ENCODE measurements around the gene F5. TPM values are rescaled to one million over a fixed set of nuclear protein-coding genes. Genes with fewer than 3 reads are reported as not detected.

The F5 gene
- total and polyA plus RNA-seq, 9 of the 15 experiments (the other 6 are each of a cell fraction or from before 2014, with no cell fraction given): 0.03 to 0.13 TPM; not detected in 7

DNA sequence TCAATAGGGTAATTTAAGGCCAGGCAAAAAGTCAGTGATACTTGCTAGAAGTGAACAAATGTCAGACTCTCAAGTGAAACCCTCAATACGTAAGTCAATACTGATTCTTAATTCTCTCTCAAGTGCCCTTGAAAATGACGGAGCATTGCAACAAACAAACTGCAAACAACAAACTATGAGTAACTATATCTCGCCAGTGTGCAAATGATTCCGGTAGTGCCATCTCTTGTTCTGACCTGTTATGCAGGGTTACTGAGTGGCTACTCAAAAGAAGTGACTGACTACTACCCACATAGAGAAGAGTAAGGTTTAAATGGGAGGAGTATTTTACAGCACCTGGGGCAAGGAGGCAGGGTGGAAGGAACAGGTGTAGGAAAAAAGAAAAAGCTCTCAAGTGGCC is 102.2 kb downstream of the F5 start (continued):
- TF ChIP-seq, protein P1, sequence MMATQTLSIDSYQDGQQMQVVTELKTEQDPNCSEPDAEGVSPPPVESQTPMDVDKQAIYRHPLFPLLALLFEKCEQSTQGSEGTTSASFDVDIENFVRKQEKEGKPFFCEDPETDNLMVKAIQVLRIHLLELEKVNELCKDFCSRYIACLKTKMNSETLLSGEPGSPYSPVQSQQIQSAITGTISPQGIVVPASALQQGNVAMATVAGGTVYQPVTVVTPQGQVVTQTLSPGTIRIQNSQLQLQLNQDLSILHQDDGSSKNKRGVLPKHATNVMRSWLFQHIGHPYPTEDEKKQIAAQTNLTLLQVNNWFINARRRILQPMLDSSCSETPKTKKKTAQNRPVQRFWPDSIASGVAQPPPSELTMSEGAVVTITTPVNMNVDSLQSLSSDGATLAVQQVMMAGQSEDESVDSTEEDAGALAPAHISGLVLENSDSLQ (IDR thresholded peaks at IDR 0.05): no peak
- TF ChIP-seq SRF (CRISPR knock-in tag; IDR thresholded peaks at IDR 0.05) (0 out of 4 replicates have a peak, but pooled peaks of 1 of the 2 experiments have one; percentile 13), IRF2 (CRISPR knock-in tag; IDR thresholded peaks at IDR 0.05) (no peak), ELF2 (CRISPR knock-in tag; IDR thresholded peaks at IDR 0.05) (no peak), HIVEP1 (CRISPR knock-in tag; IDR thresholded peaks at IDR 0.05) (no peak), HNRNPLL (IDR thresholded peaks at IDR 0.05; ENCODE audit: low read depth, low read length, poor library complexity, severe bottlenecking) (no peak), ZBTB1 (CRISPR knock-in tag; IDR thresholded peaks at IDR 0.05; ENCODE audit: borderline replicate concordance, low read depth) (no peak), ZNF354B (CRISPR knock-in tag; IDR thresholded peaks at IDR 0.05) (no peak)

DNA sequence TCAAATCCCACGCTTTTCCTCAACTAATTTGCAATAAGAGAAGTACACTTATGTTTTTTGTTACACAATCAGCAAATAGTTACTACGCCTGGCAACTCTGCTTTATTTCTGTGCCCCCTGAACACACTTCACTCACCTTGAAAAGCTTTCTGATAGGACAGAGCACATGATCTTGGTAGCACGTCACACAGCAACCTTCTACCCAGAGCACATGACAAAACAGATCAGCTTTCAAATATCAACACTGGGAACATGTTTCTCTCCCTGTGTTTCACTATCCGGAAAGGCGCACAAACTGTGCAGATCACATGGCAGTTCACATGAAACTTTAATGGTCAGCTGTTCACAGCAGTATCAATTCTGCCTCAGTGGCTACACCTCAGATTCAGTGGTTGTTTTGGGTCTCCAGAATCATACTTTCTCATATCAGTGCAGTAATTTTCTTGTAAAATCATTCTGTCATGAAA is 102.7 kb downstream of the F5 start:
- Histone ChIP-seq H2AFZ (ENCODE audit: low read depth, low read length) (peak overlapping the region; percentile 24), H3K27ac (ENCODE audit: extremely low read depth, low read depth, low read length) (peak overlapping the region; percentile 89), H3K4me1 (replicated peaks in 1 of 2; ENCODE audit: control insufficient read depth in 2 of 2, insufficient read depth in 2 of 2, low read length in 2 of 2) (peaks cover 18 to 31% of the 10 kb centered on the region in 2 experiments; a peak in 4 of 5 replicates), H3K9me1 (ENCODE audit: control insufficient read depth, insufficient read depth, low read length) (no peaks in the 10 kb centered on the region), H3K36me3 (ENCODE audit: control insufficient read depth, insufficient read depth, low read length) (peaks cover 10% of the 10 kb centered on the region; the same call in 2 of the 3 replicates), H3K27me3 (ENCODE audit: control insufficient read depth in 2 of 2, insufficient read depth in 2 of 2, low read length in 2 of 2) (no peaks in the 10 kb centered on the region), H3K4me3 (peak overlapping the region; percentile 79), H3K4me2 (ENCODE audit: insufficient read depth, low read length) (peak overlapping the region; percentile 94), H3K9ac (ENCODE audit: insufficient read depth in 1 of 2, low read depth in 2 of 2, low read length in 2 of 2) (peak overlapping the region; percentile 59 to 83), H3K9me3 (replicated peaks; ENCODE audit: control insufficient read depth, insufficient read depth, low read depth, low read length) (no peaks in the 10 kb centered on the region), H3K79me2 (ENCODE audit: control insufficient read depth, insufficient read depth, low read length) (peaks cover 82% of the 10 kb centered on the region), H4K20me1 (replicated peaks; ENCODE audit: control insufficient read depth, insufficient read depth, low read length) (no peaks in the 10 kb centered on the region)
- ATAC-seq: peak; percentile 34
- intact Hi-C loops (cut with micrococcal nuclease): no loop called here
- BruUV-seq (replicated peaks): no TSS peak
- in situ Hi-C loops (cut with MboI): no loop called here
- POLR2A ChIA-PET: interaction anchor here (1.5 to 2.2 kb wide), 3 partner anchors 9 to 25 kb away, joined by 4 to 7 read pairs (median 5); no protein-coding TSS in a partner anchor
- peak; percentile 29 to 72 (median 47) for DNase-seq (ENCODE audit: extremely low read depth in 1 of 4, low spot score in 3 of 4)
- 15% methylated on average over 5 of the region's 5 CpGs for WGBS (ENCODE audit: insufficient coverage, low coverage, missing lambda C conversion rate)
- CTCF ChIA-PET (ENCODE audit: low intra/inter-chr PET ratio): no interaction called here
- FAIRE-seq: peak; percentile 83
- TF ChIP-seq L3MBTL2 (IDR thresholded peaks at IDR 0.05) (peak; percentile 81), EP400 (IDR thresholded peaks at IDR 0.05) (peak; percentile 75), SMARCA4 (IDR thresholded peaks at IDR 0.05) (peak; percentile 18; the same call in 1 of the 2 replicates), ARNT (IDR thresholded peaks at IDR 0.05) (peak in 1 of 2 experiments; percentile 30; a peak in 1 of 4 replicates), POLR2H (tag; IDR thresholded peaks at IDR 0.05; ENCODE audit: low read depth) (peak; percentile 33; the same call in 1 of the 2 replicates), ZNF134 (CRISPR knock-in tag; conservative IDR thresholded peaks at IDR 0.05) (no peak), CC2D1A (IDR thresholded peaks at IDR 0.05) (peak; percentile 57; the same call in 1 of the 2 replicates), MEIS2 (IDR thresholded peaks at IDR 0.05; ENCODE audit: partially characterized antibody) (peak; percentile 5), TEAD4 (IDR thresholded peaks at IDR 0.05; ENCODE audit: low read length) (peak; percentile 23; the same call in 1 of the 2 replicates), TEAD4 (CRISPR knock-in tag; IDR thresholded peaks at IDR 0.05; ENCODE audit: borderline replicate concordance) (no peak)
- TF ChIP-seq, protein P2, sequence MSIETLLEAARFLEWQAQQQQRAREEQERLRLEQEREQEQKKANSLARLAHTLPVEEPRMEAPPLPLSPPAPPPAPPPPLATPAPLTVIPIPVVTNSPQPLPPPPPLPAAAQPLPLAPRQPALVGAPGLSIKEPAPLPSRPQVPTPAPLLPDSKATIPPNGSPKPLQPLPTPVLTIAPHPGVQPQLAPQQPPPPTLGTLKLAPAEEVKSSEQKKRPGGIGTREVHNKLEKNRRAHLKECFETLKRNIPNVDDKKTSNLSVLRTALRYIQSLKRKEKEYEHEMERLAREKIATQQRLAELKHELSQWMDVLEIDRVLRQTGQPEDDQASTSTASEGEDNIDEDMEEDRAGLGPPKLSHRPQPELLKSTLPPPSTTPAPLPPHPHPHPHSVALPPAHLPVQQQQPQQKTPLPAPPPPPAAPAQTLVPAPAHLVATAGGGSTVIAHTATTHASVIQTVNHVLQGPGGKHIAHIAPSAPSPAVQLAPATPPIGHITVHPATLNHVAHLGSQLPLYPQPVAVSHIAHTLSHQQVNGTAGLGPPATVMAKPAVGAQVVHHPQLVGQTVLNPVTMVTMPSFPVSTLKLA (conservative IDR thresholded peaks at IDR 0.05): peak; percentile 93 to 96
- TF ChIP-seq, protein P3, sequence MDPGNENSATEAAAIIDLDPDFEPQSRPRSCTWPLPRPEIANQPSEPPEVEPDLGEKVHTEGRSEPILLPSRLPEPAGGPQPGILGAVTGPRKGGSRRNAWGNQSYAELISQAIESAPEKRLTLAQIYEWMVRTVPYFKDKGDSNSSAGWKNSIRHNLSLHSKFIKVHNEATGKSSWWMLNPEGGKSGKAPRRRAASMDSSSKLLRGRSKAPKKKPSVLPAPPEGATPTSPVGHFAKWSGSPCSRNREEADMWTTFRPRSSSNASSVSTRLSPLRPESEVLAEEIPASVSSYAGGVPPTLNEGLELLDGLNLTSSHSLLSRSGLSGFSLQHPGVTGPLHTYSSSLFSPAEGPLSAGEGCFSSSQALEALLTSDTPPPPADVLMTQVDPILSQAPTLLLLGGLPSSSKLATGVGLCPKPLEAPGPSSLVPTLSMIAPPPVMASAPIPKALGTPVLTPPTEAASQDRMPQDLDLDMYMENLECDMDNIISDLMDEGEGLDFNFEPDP (CRISPR knock-in tag; IDR thresholded peaks at IDR 0.05): no peak
